CD4-positive, alpha-beta T cell treated with Interleukin-4 for 4 hours (primary cell): Measurements from ENCODE around the gene COL20A1.

Source experiments
- DNase-seq: peaks from one replicate; pipeline ENCODE4 v3.0.0-alpha.2; 2020

COL20A1 gene

GRCh38 chr20:63310265-63310991, 17.4 kb downstream of the COL20A1 start:
- no peak for DNase-seq

DNA sequence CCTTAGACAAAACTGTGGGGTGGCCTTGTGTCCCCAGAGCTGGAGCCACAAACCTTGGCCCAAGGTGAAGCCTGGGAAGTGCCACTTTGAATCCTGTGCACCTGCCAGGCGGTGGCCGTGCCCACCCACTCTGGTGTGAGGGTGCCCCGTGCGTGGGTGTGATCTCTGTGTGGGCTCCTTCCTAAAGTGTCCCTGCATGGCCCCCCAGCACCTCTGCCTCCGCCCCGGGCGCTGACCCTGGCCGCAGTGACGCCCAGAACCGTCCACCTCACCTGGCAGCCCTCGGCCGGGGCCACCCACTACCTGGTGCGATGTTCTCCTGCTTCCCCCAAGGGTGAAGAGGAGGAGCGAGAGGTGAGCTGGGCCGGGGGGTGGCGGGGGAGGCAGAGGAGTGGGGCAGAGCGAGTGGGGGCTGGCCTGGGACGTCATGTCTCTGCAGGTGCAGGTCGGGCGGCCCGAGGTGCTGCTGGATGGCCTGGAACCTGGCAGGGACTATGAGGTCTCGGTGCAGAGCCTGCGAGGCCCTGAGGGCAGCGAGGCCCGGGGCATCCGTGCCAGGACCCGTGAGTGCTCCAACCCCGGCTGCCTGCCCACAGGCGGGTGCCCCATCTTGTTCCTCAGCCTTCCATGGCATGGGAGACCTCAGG, 18.3 kb downstream of the COL20A1 start:
- no peak for DNase-seq

DNA sequence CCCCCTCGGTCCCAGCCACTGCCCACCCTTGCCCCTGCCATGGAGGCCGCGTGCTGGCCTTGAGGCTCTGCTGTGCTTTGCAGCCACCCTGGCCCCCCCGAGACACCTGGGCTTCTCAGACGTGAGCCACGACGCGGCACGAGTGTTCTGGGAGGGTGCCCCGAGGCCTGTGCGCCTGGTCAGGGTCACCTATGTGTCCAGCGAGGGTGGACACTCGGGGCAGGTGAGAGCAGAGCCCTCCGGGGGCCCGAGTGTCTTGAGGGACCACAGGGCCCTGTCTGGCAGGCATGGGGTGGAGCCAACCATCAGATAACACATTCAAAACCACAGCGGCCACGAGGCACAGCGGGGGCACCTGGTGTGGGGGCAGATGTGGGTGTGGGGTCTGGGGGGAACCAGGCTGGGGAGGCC, 18.9 kb downstream of the COL20A1 start:
- DNase-seq: no peak

- DNase-seq: no peak
Observed at GRCh38 chr20:63312273-63312672, 19.3 kb downstream of the COL20A1 start.

DNA sequence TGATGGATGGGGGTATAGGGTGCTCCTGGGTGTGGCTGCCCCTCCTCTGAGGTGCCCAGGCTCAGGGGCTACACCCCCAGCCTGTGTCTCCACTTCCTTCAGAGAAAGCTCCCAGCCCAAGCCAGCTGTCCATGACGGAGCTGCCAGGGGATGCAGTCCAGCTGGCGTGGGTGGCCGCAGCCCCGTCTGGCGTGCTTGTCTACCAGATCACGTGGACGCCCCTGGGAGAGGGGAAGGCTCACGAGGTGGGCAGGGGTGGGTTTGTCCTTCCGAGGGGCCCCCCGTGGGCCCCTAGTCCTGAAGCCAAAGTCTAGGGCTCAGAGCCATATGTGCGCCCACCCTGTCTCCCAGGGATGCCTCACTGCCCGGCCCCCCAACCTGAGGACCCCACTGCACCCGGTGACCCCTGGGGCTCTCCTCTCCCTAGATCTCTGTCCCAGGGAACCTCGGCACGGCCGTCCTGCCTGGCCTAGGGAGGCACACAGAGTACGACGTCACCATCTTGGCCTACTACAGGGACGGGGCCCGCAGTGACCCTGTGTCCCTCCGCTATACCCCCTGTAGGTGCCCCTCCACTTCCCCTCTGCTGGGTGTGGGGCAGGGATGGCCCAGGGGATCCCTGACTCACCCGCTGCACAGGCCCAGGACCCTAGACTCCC, 19.8 kb downstream of the COL20A1 start:
- DNase-seq: no peak

- DNase-seq: no peak
Observed at GRCh38 chr20:63313349-63314014, 20.5 kb downstream of the COL20A1 start.

GRCh38 chr20:63314015-63314471, 21.1 kb downstream of the COL20A1 start:
- DNase-seq: no peak

- DNase-seq: no peak
Observed at GRCh38 chr20:63314566-63315239, 21.7 kb downstream of the COL20A1 start.

DNA sequence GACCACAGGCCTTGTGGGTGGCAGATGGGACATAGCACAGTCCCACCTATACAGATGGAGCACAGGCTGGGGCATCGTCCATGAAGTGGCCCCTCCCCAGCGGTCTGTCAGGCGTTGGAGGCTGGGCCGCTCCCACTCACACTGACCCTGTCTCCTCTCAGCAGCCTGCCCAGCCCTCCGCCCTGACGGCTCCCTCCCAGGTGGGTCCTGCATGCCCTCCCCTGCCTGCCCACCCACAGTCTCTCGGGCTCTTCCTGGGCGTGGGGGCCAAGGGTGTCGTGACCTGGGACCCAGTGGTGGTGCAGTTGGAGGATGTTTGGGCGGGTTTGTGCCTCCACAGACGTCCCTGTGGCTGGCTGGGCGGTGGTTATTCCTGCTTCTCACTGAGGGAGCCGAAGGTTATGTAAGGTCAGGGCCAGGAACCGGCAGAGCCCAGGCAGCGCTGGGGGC, 22.3 kb downstream of the COL20A1 start:
- DNase-seq: no peak

DNA sequence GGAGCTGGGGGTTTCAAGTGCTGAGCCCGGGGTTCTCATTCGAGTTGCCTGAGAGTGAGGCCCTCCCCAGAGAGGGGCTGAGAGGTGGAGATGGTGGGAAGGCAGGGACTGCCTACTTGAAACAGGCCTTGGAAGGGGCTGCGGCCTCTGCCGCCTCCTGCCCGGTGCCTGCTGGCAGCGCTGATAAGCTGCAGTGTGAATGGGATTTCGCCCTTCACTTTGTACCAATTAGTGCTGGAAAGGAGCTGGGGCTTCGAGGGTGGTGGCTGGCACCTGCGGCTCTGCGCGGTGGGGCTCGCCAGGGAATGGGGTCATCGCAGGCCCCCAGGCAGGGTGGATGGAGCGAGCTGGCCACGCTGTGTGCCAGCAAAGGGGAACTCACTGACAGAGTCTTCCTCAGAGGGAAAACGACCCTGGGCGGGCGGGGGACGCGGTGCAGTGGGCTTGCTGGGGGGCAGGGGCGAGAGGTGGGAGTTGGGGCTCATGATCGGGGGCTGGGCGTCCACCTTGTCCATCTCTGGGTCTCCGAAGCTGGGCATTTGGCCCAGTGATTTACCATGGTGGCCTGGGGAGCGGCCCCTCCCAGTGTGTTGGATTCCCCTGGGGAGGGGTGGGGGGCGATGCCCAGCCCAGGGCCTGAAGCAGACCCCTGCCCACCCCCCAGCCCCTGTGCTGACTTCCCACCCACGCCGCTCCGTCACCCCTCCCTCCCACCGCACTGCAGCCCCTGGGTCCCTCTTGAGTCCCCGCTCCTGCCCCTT, 22.9 kb downstream of the COL20A1 start:
- DNase-seq: no peak

DNA sequence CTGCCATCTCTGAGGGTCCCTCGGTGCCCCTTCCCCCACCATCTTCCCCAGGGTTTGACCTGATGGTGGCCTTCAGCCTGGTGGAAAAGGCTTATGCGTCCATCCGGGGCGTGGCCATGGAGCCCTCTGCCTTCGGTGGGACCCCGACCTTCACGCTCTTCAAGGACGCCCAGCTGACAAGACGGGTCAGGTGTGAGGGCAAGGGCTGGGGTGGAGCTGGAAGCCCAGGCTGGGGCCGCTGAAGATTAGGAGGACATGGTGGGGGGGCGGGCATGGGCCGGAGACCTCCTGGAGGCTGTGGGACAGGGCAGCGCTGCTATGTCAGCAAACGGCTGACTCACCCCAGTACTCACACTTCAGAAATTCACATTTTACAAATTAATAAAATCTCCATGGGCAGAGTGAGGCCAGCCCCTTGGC, 23.5 kb downstream of the COL20A1 start:
- no peak for DNase-seq

GRCh38 chr20:63317061-63317460, 24.1 kb downstream of the COL20A1 start:
- DNase-seq: no peak

DNA sequence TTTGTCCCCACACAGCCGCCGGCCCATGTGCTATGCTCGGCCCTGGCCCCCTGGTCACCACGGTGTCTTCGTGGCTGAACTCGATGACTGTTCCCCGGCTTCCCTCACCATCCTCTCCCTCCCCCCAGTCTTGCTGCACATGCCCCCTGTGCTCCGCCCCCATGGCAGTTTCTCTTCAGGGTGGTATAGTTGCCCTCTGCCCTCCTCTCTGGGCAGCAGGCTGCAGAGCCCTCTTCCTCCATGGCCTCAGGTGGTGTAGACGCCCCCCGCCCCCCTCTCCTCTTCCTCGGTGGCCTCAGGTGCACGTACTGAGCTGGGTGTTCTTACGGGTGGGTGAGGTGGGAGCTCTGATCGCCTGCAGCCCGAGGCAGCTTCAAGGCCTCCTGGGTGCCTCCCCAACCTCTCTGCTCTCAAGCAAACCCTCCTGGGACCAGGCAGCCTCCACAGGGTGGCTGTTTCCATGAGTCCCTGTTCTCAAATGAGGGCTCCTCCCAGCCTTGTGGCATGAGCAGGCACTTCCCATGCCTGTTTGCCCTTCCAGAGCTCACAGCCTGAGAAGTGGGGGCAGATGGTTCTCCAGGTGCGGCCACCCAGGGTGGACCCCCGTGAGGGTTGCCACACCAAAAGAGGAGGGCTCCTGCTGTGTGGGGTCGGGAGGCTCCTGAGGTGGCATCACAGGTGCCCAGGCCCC, 24.8 kb downstream of the COL20A1 start:
- DNase-seq: no peak

GRCh38 chr20:63318391-63319163, 25.6 kb downstream of the COL20A1 start:
- DNase-seq: no peak

GRCh38 chr20:63319164-63320040, 26.4 kb downstream of the COL20A1 start:
- no peak for DNase-seq

GRCh38 chr20:63320041-63320511, 27.1 kb downstream of the COL20A1 start:
- DNase-seq: no peak

DNA sequence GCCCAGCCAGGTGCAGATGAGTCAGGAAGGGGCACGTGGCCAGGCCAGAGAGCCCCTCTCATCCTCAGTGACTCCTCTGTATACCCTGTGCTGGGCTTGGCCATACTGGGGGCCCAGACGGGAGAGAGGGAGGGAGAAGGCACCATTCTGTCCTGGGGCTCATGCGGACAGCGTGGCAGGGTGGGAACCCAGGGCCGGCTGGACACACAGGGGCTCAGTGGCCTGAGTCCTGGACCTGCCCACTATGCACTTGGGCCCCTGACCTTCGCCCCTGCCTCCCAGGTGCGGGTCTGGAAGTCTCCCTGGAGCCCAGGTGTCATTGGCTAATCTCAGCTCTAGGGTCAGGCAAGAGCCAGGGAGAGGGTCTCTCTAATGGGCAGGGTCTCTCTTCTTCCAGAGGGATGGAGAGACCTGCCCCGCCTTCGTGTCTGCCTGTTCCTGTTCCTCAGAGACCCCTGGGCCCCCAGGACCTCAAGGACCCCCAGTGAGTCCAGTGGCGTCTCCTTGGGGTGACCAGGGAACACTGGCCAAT, 27.7 kb downstream of the COL20A1 start:
- no peak for DNase-seq

GRCh38 chr20:63321148-63321831, 28.3 kb downstream of the COL20A1 start:
- DNase-seq: no peak
